ENCODE measurements around the gene POU4F1.

POU4F1 gene

DNA sequence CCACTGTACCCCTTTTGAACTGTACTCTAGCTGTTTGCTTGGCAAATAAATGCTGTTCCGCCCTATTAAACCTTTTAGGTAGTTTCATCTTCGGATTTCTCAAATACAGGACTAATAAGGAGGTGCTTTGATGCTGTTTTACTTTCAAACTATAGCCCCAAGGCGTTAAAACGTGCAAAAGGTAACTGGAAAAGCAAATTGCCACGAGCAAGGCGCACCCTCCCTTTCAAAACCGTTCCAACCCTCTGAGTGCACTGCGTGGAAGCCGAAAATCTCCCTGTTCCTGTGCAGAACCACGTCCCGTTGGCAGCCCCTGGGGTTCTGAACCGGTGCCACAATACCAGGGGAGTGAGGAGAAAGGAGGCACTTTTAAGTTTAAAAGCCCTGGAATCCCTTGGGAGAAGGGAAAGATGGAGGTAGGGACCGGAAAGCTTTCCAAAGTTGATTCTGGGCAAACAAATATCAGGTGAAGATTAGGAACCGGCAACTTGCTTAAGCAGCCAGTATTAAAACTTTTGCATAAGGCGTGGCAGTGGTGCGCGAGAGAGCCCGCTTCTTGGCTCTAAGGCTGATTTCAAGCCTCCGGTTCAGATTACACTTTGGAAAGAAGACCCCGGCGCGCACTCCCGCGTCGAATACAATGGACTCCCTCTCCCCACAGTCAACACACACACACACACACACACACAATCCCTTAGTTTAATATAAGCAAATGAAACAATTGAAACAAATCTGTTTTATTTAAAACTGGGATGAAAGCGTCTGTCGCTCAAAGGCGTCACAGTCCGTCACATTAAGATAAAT, 9.5 kb downstream of the POU4F1 start:
- DNase-seq (ENCODE audit: low spot score), result no peak

- no peak for DNase-seq (ENCODE audit: low spot score)
Measured at GRCh38 chr13:78593129-78593528, 10.2 kb downstream of the POU4F1 start.

GRCh38 chr13:78592584-78592983, 10.8 kb downstream of the POU4F1 start:
- no peak for DNase-seq (ENCODE audit: low spot score)

GRCh38 chr13:78589206-78589605, 14.1 kb downstream of the POU4F1 start:
- peak; percentile 6 for DNase-seq (ENCODE audit: low spot score)

DNA sequence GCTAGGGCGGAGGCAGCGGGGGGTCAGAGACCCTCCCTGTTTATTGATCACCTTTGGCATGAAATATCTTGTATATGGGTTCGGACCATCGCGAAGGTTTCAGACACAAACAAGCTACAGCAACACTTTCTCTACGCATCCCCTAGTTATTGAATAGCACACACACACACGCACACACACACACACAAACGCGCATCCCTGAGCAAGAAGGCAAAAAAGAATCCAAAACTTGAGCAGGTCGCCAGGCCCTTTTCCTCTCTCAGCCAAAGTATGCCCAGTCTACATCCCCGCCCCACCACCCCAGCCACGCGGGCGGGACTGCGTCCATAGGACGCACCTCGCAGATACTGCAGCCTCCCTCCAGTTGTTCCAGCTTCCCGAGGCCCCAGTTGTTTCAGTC, 16.0 kb downstream of the POU4F1 start:
- DNase-seq (ENCODE audit: low spot score), result no peak

- DNase-seq (ENCODE audit: low spot score), result no peak
Measured at GRCh38 chr13:78586706-78587105, 16.6 kb downstream of the POU4F1 start.

GRCh38 chr13:78576261-78576660, 27.1 kb downstream of the POU4F1 start:
- no peak for DNase-seq (ENCODE audit: low spot score)

DNA sequence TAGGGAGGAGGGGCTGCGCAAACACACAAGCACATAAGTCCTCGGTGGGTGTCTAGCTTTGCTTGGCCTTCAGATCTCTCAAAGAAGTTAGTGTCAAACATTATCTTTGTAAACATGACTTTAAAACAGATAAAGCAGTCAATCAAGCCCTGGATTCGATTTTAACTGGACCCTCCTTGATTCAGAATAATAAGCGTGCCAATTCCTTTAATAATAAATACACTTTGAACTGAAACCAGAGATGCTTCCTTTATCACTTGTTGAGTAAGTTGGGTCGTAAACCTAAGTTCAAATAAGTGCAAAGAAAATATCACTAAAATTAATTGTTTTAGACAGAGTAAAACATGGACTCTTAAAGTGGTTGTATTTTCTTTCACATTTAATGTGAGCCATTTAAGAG, 30.9 kb downstream of the POU4F1 start:
- DNase-seq (ENCODE audit: low spot score), result no peak

- no peak for DNase-seq (ENCODE audit: low spot score)
Measured at GRCh38 chr13:78569029-78569428, 34.3 kb downstream of the POU4F1 start.

DNA sequence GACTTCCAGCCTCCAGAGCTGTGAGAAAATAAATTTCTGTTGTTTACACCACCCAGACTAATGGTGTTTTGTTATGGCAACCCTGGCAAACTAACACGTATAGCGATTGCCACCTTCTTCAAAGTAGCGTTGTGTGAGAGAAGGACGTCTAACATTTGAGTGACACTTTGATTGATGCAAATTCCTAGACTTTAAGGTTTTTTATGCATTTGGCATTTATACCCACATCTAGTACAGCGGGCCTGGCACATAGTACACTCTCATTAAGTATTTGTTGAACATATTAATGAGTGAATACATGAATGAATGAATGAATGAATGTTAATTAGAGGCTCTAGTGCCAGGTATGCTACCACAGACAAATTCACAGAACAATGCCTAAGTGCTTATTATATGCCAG, 36.7 kb downstream of the POU4F1 start:
- no peak for DNase-seq (ENCODE audit: low spot score)

DNA sequence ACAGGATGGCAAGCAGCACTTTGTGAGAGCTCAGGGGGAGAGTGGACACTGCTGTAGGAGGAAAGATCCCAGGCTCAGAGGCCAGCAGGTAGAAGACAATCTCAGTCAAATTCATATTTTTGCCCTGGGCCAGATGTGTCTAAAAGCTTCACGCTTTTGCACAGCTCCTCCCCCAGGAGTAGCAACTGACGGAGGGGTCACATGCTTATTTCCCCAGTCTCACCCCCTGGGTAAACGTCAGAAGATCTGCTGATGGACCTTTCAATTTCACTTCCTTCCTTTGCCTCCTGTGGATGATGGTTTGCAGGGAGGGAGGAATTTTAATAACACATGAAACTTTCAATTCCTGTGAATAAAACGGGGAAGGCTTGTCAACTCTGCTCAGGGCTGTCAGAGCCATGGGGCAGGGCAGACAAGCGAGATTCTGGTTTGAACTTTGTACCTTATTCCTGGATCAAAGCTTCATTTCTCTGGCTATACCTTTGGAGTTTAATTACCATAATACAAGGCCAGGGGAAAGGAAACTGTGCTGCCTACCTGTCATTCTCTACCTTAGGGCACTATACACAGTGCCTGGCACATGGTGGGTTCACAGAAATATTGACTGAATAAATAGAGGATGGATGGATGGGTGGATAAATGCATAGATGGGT, 41.0 kb downstream of the POU4F1 start:
- DNase-seq (ENCODE audit: low spot score), result no peak
